ENCODE results near the gene GALNT18.

GALNT18 gene

DNA sequence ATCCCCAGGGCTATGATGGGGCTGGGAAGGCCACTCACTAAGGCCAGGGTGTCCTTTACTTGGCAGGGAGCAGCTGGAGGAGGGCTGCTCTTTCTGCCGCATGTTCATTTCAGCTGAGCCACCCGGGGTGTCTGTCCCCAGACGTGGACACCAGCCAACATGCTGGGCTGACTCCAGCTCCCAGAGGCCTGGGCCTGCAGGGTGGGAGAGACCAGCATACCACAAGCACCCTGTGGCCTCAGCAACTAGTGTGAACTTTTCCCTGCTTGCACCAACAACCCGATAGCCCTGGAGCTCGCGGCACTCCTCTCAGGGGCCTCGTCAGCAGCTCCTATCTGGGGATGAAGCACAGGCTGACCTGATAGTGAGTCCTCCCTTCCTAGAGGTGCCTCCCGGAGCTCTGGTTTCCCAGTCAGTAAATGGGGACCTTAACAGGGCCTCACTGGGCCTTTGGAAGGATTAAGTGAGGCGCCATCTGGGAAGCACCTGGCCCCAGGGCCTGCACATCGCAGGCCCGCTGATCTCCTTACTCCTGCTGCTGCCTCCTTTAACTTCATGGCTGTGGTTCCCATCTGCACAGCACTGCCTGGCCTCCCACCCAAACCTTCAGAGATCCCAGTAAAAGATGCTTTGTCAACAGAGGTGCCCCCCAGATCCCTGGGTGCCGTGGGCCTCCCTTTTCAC lies 83.4 kb downstream of the GALNT18 start:
- Histone ChIP-seq H3K9ac (ENCODE audit: low read length) (no peak overlapping the region), H3K27me3 (ENCODE audit: control insufficient read depth, insufficient read depth, low read length) (no peaks in the 10 kb centered on the region), H3K9me3 (ENCODE audit: control insufficient read depth, insufficient read depth, low read depth, low read length) (no peaks in the 10 kb centered on the region), H3K27ac (ENCODE audit: low read depth, low read length) (no peak overlapping the region; the same call in 1 of the 2 replicates), H3K36me3 (ENCODE audit: control insufficient read depth, insufficient read depth, low read length) (no peaks in the 10 kb centered on the region), H3K4me1 (ENCODE audit: control insufficient read depth, insufficient read depth, low read length) (no peaks in the 10 kb centered on the region; the same call in 1 of the 2 replicates), H3K4me3 (ENCODE audit: low read depth, low read length) (no peak overlapping the region)

- Histone ChIP-seq H3K4me1 (ENCODE audit: control insufficient read depth, insufficient read depth, low read length) (no peaks in the 10 kb centered on the region; the same call in 1 of the 2 replicates), H3K9ac (ENCODE audit: low read length) (no peak overlapping the region), H3K27me3 (ENCODE audit: control insufficient read depth, insufficient read depth, low read length) (no peaks in the 10 kb centered on the region), H3K4me3 (ENCODE audit: low read depth, low read length) (no peak overlapping the region), H3K27ac (ENCODE audit: low read depth, low read length) (no peak overlapping the region; the same call in 1 of the 2 replicates), H3K36me3 (ENCODE audit: control insufficient read depth, insufficient read depth, low read length) (no peaks in the 10 kb centered on the region), H3K9me3 (ENCODE audit: control insufficient read depth, insufficient read depth, low read depth, low read length) (no peaks in the 10 kb centered on the region)
Measured at GRCh38 chr11:11537871-11538270, 83.9 kb downstream of the GALNT18 start.

DNA sequence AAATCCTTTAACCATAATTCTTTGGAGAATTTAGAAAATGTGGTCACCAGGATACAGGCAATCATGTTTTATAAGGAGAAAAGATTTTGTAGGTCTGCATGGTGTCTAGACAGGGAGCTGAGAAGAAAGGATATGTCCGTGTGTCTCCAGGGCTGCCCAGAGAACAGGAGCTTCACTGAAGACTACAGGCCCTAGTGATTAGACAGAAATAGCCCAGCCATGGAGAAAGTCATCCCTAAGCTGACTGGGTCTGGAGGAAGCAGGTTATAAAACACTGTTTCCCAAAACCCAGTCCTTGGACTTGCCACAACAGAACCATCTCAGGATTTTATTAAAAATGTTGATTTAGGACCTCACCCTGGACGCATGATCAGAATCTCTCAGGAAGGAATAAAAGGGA lies 84.4 kb downstream of the GALNT18 start:
- Histone ChIP-seq H3K4me3 (ENCODE audit: low read depth, low read length) (no peak overlapping the region), H3K36me3 (ENCODE audit: control insufficient read depth, insufficient read depth, low read length) (no peaks in the 10 kb centered on the region), H3K27ac (ENCODE audit: low read depth, low read length) (no peak overlapping the region), H3K9me3 (ENCODE audit: control insufficient read depth, insufficient read depth, low read depth, low read length) (no peaks in the 10 kb centered on the region), H3K27me3 (ENCODE audit: control insufficient read depth, insufficient read depth, low read length) (no peaks in the 10 kb centered on the region), H3K4me1 (ENCODE audit: control insufficient read depth, insufficient read depth, low read length) (no peaks in the 10 kb centered on the region; the same call in 1 of the 2 replicates), H3K9ac (ENCODE audit: low read length) (no peak overlapping the region)

- Histone ChIP-seq H3K36me3 (ENCODE audit: control insufficient read depth, insufficient read depth, low read length) (no peaks in the 10 kb centered on the region), H3K27ac (ENCODE audit: low read depth, low read length) (no peak overlapping the region), H3K9ac (ENCODE audit: low read length) (no peak overlapping the region), H3K4me3 (ENCODE audit: low read depth, low read length) (no peak overlapping the region), H3K9me3 (ENCODE audit: control insufficient read depth, insufficient read depth, low read depth, low read length) (no peaks in the 10 kb centered on the region), H3K4me1 (ENCODE audit: control insufficient read depth, insufficient read depth, low read length) (no peaks in the 10 kb centered on the region; the same call in 1 of the 2 replicates), H3K27me3 (ENCODE audit: control insufficient read depth, insufficient read depth, low read length) (no peaks in the 10 kb centered on the region)
Measured at GRCh38 chr11:11536650-11537049, 85.2 kb downstream of the GALNT18 start.

DNA sequence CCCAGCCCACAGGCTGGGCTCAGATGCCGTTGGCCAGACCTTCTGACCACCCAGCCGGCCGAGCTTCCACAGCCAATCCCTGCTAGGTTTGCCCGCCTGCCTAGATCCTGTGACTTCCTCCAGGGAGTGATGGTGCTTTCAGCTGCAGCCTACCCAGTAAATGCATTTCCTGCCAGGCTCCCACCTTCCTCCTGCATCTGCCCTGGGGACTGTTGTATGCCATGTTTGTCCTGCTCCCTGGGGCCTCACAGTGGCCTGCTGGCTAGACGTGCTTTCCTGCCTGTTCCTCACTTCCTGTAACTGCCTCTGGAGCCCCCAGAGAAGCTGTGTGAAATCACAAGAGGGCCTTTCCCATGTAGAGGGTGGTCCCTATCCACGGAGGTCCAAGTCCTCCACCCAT lies 86.2 kb downstream of the GALNT18 start:
- no peak overlapping the region for H3K27ac ChIP-seq (ENCODE audit: low read depth, low read length)
- no peaks in the 10 kb centered on the region for H3K9me3 ChIP-seq (ENCODE audit: control insufficient read depth, insufficient read depth, low read depth, low read length)
- no peaks in the 10 kb centered on the region; the same call in 1 of the 2 replicates for H3K4me1 ChIP-seq (ENCODE audit: control insufficient read depth, insufficient read depth, low read length)
- H3K9ac ChIP-seq (ENCODE audit: low read length): no peak overlapping the region
- no peaks in the 10 kb centered on the region for H3K36me3 ChIP-seq (ENCODE audit: control insufficient read depth, insufficient read depth, low read length)
- H3K27me3 ChIP-seq (ENCODE audit: control insufficient read depth, insufficient read depth, low read length): no peaks in the 10 kb centered on the region
- no peak overlapping the region for H3K4me3 ChIP-seq (ENCODE audit: low read depth, low read length)

DNA sequence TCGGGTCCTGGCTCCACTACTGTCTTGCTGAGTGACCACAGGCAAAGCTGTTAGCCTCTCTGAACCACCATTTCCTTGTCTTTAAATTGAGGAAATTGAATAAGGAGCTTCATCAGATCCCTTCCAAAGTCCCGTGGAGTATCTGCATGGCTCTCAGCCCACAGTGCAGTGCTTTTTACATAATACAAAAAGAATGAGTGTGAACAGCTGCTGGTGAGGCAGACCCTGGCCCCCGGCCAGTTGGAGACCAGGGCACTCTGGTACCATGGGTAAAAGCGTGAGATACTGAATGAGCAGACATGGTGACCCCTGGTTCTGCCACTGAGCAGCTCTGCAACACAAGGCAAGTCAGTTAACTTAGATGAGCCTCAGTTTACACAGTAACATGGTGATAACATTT lies 86.8 kb downstream of the GALNT18 start:
- no peak overlapping the region for H3K4me3 ChIP-seq (ENCODE audit: low read depth, low read length)
- no peaks in the 10 kb centered on the region for H3K36me3 ChIP-seq (ENCODE audit: control insufficient read depth, insufficient read depth, low read length)
- H3K9me3 ChIP-seq (ENCODE audit: control insufficient read depth, insufficient read depth, low read depth, low read length): no peaks in the 10 kb centered on the region
- no peak overlapping the region for H3K9ac ChIP-seq (ENCODE audit: low read length)
- no peak overlapping the region for H3K27ac ChIP-seq (ENCODE audit: low read depth, low read length)
- H3K4me1 ChIP-seq (ENCODE audit: control insufficient read depth, insufficient read depth, low read length): no peaks in the 10 kb centered on the region; the same call in 1 of the 2 replicates
- H3K27me3 ChIP-seq (ENCODE audit: control insufficient read depth, insufficient read depth, low read length): no peaks in the 10 kb centered on the region

GRCh38 chr11:11533751-11534150 lies 88.1 kb downstream of the GALNT18 start:
- Histone ChIP-seq H3K27ac (ENCODE audit: low read depth, low read length) (no peak overlapping the region), H3K9ac (ENCODE audit: low read length) (no peak overlapping the region), H3K27me3 (ENCODE audit: control insufficient read depth, insufficient read depth, low read length) (no peaks in the 10 kb centered on the region), H3K36me3 (ENCODE audit: control insufficient read depth, insufficient read depth, low read length) (no peaks in the 10 kb centered on the region), H3K4me1 (ENCODE audit: control insufficient read depth, insufficient read depth, low read length) (no peaks in the 10 kb centered on the region; the same call in 1 of the 2 replicates), H3K9me3 (ENCODE audit: control insufficient read depth, insufficient read depth, low read depth, low read length) (no peaks in the 10 kb centered on the region), H3K4me3 (ENCODE audit: low read depth, low read length) (no peak overlapping the region)

GRCh38 chr11:11533057-11533456 lies 88.7 kb downstream of the GALNT18 start:
- no peak overlapping the region for H3K9ac ChIP-seq (ENCODE audit: low read length)
- H3K9me3 ChIP-seq (ENCODE audit: control insufficient read depth, insufficient read depth, low read depth, low read length): no peaks in the 10 kb centered on the region
- no peaks in the 10 kb centered on the region; the same call in 1 of the 2 replicates for H3K4me1 ChIP-seq (ENCODE audit: control insufficient read depth, insufficient read depth, low read length)
- H3K27me3 ChIP-seq (ENCODE audit: control insufficient read depth, insufficient read depth, low read length): no peaks in the 10 kb centered on the region
- H3K27ac ChIP-seq (ENCODE audit: low read depth, low read length): no peak overlapping the region
- no peaks in the 10 kb centered on the region for H3K36me3 ChIP-seq (ENCODE audit: control insufficient read depth, insufficient read depth, low read length)
- no peak overlapping the region for H3K4me3 ChIP-seq (ENCODE audit: low read depth, low read length)

- H3K9ac ChIP-seq (ENCODE audit: low read length): no peak overlapping the region
- H3K27me3 ChIP-seq (ENCODE audit: control insufficient read depth, insufficient read depth, low read length): no peaks in the 10 kb centered on the region
- H3K27ac ChIP-seq (ENCODE audit: low read depth, low read length): no peak overlapping the region
- H3K4me3 ChIP-seq (ENCODE audit: low read depth, low read length): no peak overlapping the region
- no peaks in the 10 kb centered on the region for H3K9me3 ChIP-seq (ENCODE audit: control insufficient read depth, insufficient read depth, low read depth, low read length)
- no peaks in the 10 kb centered on the region for H3K36me3 ChIP-seq (ENCODE audit: control insufficient read depth, insufficient read depth, low read length)
- H3K4me1 ChIP-seq (ENCODE audit: control insufficient read depth, insufficient read depth, low read length): no peaks in the 10 kb centered on the region; the same call in 1 of the 2 replicates
Measured at GRCh38 chr11:11532574-11532973, 89.2 kb downstream of the GALNT18 start.

DNA sequence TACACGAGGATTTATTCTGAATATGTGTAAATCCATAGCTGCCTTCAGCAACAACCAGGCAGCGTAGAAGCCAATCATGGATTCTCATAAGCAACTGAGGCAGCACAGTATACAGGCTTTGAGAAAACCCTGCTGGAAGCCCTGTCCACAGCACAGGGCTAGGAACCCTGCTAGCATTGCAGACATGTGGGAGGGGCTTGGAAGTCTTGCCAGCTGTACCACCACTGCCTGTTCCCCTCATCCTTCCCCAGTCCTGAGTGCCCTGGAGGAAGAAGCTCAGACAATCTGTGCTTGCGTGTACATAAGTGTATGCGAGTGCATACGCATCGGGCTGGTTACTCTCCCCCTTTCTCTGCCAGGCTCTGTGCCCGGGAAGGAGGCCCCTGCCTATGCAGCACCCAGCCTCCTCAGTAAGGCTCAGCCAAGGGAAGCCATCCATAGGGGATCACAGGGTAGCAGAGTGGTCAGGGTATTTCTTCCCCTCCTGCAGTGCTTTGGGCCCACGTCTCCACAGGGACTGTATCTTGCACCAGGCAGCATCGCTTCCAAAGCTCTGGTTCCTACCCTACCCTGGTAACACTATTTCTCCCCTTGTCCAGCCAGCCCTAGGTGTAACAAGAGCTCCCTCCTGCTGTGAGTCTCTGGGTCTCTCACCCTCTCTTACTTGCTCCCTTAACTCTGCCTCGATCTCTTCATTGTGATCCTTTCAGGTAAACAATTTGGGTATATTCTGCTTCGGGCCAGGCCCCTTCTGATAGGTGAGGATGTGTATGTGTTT lies 90.5 kb downstream of the GALNT18 start:
- Histone ChIP-seq H3K4me3 (ENCODE audit: low read depth, low read length) (no peak overlapping the region), H3K4me1 (ENCODE audit: control insufficient read depth, insufficient read depth, low read length) (no peaks in the 10 kb centered on the region; the same call in 1 of the 2 replicates), H3K27me3 (ENCODE audit: control insufficient read depth, insufficient read depth, low read length) (no peaks in the 10 kb centered on the region), H3K36me3 (ENCODE audit: control insufficient read depth, insufficient read depth, low read length) (no peaks in the 10 kb centered on the region), H3K9me3 (ENCODE audit: control insufficient read depth, insufficient read depth, low read depth, low read length) (no peaks in the 10 kb centered on the region), H3K27ac (ENCODE audit: low read depth, low read length) (no peak overlapping the region), H3K9ac (ENCODE audit: low read length) (no peak overlapping the region)

GRCh38 chr11:11528986-11529385 lies 92.8 kb downstream of the GALNT18 start:
- Histone ChIP-seq H3K4me3 (ENCODE audit: low read depth, low read length) (no peak overlapping the region), H3K9ac (ENCODE audit: low read length) (no peak overlapping the region), H3K27me3 (ENCODE audit: control insufficient read depth, insufficient read depth, low read length) (no peaks in the 10 kb centered on the region), H3K27ac (ENCODE audit: low read depth, low read length) (no peak overlapping the region), H3K36me3 (ENCODE audit: control insufficient read depth, insufficient read depth, low read length) (no peaks in the 10 kb centered on the region), H3K9me3 (ENCODE audit: control insufficient read depth, insufficient read depth, low read depth, low read length) (no peaks in the 10 kb centered on the region), H3K4me1 (ENCODE audit: control insufficient read depth, insufficient read depth, low read length) (no peaks in the 10 kb centered on the region)

All from HUES6 (cell line).